Muscle layer of duodenum (tissue), 2 donors: ENCODE results near the gene EFHD2.
"Not testable (repeated sequence)": the region's sequence is repeated elsewhere in the genome, so short reads cannot be mapped to it uniquely, and the experiment has no call there.

Experiments
- H3K27ac ChIP-seq: one replicate; pipeline ENCODE4 v1.7.0; 2013; ENCODE audit warnings: mild to moderate bottlenecking, low read length
- H3K27me3 ChIP-seq: one replicate; pipeline ENCODE4 v1.7.0; 2013; ENCODE audit warnings: low read depth, mild to moderate bottlenecking, control low read depth, low read length
- H3K36me3 ChIP-seq, 2 donors: one replicate each; pipeline ENCODE4 v1.7.0; 2013; ENCODE audit warnings: low read length in 2 of 2, control low read depth in 1 of 2, mild to moderate bottlenecking in 1 of 2; ENCODE audit not compliant: insufficient read depth in 2 of 2, control insufficient read depth in 1 of 2
- H3K4me1 ChIP-seq, 2 donors: one replicate each; pipeline ENCODE4 v1.7.0; 2013; ENCODE audit warnings: low read length in 2 of 2, mild to moderate bottlenecking in 2 of 2, control low read depth in 1 of 2, moderate library complexity in 1 of 2; ENCODE audit not compliant: insufficient read depth in 2 of 2, control insufficient read depth in 1 of 2
- H3K4me3 ChIP-seq, 2 donors: one replicate each; pipeline ENCODE4 v1.7.0; 2013; ENCODE audit warnings: low read length in 2 of 2, low read depth in 1 of 2, mild to moderate bottlenecking in 1 of 2
- H3K9me3 ChIP-seq, 2 donors: one replicate each; pipeline ENCODE4 v1.7.0; 2013; ENCODE audit warnings: low read length in 2 of 2, control low read depth in 1 of 2, mild to moderate bottlenecking in 1 of 2; ENCODE audit not compliant: control insufficient read depth in 1 of 2
- donor health status: healthy.

EFHD2 gene

GRCh38 chr1:15426492-15427279 is 17.0 kb downstream of the EFHD2 start:
- Histone ChIP-seq H3K27ac (peak overlapping the region; percentile 39), H3K4me3 (no peak overlapping the region), H3K4me1 (peaks cover 6 to 9% of the 10 kb centered on the region in 2 donors), H3K9me3 (no peaks in the 10 kb centered on the region), H3K36me3 (peaks cover 21 to 30% of the 10 kb centered on the region in 2 donors), H3K27me3 (no peaks in the 10 kb centered on the region)

GRCh38 chr1:15427280-15427666 is 17.6 kb downstream of the EFHD2 start:
- no peak overlapping the region for H3K4me3 ChIP-seq
- H3K4me1 ChIP-seq, result peaks cover 6 to 9% of the 10 kb centered on the region in 2 donors
- no peak overlapping the region for H3K27ac ChIP-seq
- no peaks in the 10 kb centered on the region for H3K9me3 ChIP-seq
- H3K27me3 ChIP-seq, result no peaks in the 10 kb centered on the region
- peaks cover 21 to 30% of the 10 kb centered on the region in 2 donors for H3K36me3 ChIP-seq

- H3K4me1 ChIP-seq, H3K9me3 ChIP-seq, H3K27me3 ChIP-seq, H3K4me3 ChIP-seq, H3K27ac ChIP-seq: not testable (repeated sequence)
- peaks cover 21 to 30% of the 10 kb centered on the region in 2 donors for H3K36me3 ChIP-seq
These were observed 18.6 kb downstream of the EFHD2 start for GRCh38 chr1:15428252-15428651.

- no peak overlapping the region for H3K4me3 ChIP-seq
- peaks cover 6 to 9% of the 10 kb centered on the region in 2 donors for H3K4me1 ChIP-seq
- H3K27ac ChIP-seq, result no peak overlapping the region
These were observed 19.2 kb downstream of the EFHD2 start for GRCh38 chr1:15428815-15429435.

GRCh38 chr1:15429701-15430149 is 20.0 kb downstream of the EFHD2 start:
- H3K27ac ChIP-seq, result no peak overlapping the region
- peaks cover 21 to 30% of the 10 kb centered on the region in 2 donors for H3K36me3 ChIP-seq
- H3K4me3 ChIP-seq, result no peak overlapping the region
- peaks cover 6 to 9% of the 10 kb centered on the region in 2 donors for H3K4me1 ChIP-seq
- H3K9me3 ChIP-seq, result no peaks in the 10 kb centered on the region
- no peaks in the 10 kb centered on the region for H3K27me3 ChIP-seq

More at GRCh38 chr1:15428815-15429435, 19.2 kb downstream of the EFHD2 start:
- H3K36me3 ChIP-seq, result peaks cover 21 to 30% of the 10 kb centered on the region in 2 donors
- no peaks in the 10 kb centered on the region for H3K27me3 ChIP-seq
- H3K9me3 ChIP-seq, result no peaks in the 10 kb centered on the region

GRCh38 chr1:15430787-15431570 is 21.3 kb downstream of the EFHD2 start:
- Histone ChIP-seq H3K27ac (no peak overlapping the region), H3K36me3 (peaks cover 15 to 30% of the 10 kb centered on the region in 2 donors), H3K27me3 (no peaks in the 10 kb centered on the region), H3K4me1 (peaks cover 6 to 9% of the 10 kb centered on the region in 2 donors), H3K9me3 (no peaks in the 10 kb centered on the region), H3K4me3 (no peak overlapping the region)

- no peak overlapping the region for H3K4me3 ChIP-seq
- H3K9me3 ChIP-seq, result no peaks in the 10 kb centered on the region
- no peaks in the 10 kb centered on the region for H3K27me3 ChIP-seq
- H3K27ac ChIP-seq, result no peak overlapping the region
- H3K4me1 ChIP-seq, result peaks cover under 1 to 9% of the 10 kb centered on the region in 2 donors
- peaks cover 10 to 30% of the 10 kb centered on the region in 2 donors for H3K36me3 ChIP-seq
These were observed 21.9 kb downstream of the EFHD2 start for GRCh38 chr1:15431571-15431948.

GRCh38 chr1:15432324-15432723 is 22.6 kb downstream of the EFHD2 start:
- no peaks in the 10 kb centered on the region for H3K27me3 ChIP-seq
- peaks cover 6 to 25% of the 10 kb centered on the region in 2 donors for H3K36me3 ChIP-seq
- H3K9me3 ChIP-seq, result no peaks in the 10 kb centered on the region
- H3K27ac ChIP-seq, result no peak overlapping the region
- no peak overlapping the region for H3K4me3 ChIP-seq
- H3K4me1 ChIP-seq, result peaks cover 0 to 5% of the 10 kb centered on the region in 2 donors

GRCh38 chr1:15433471-15433870 is 23.8 kb downstream of the EFHD2 start:
- Histone ChIP-seq H3K4me3 (no peak overlapping the region), H3K27me3 (no peaks in the 10 kb centered on the region), H3K4me1 (no peaks in the 10 kb centered on the region), H3K9me3 (no peaks in the 10 kb centered on the region), H3K27ac (no peak overlapping the region), H3K36me3 (peaks cover 0 to 17% of the 10 kb centered on the region in 2 donors)

- not testable (repeated sequence) for H3K4me1 ChIP-seq, H3K27ac ChIP-seq, H3K27me3 ChIP-seq, H3K9me3 ChIP-seq, H3K4me3 ChIP-seq, H3K36me3 ChIP-seq
These were observed 25.1 kb downstream of the EFHD2 start for GRCh38 chr1:15434739-15435138.
